GM18505 (cell line): ENCODE results near the gene APBB2.
A peak's percentile ranks its signal among the peaks of the same experiment; 100 is the strongest.

Experiments
- ATAC-seq: cut with Tn5 transposase; IDR thresholded peaks from one replicate; pipeline ENCODE4 v1.9.1; 2021; ENCODE audit not compliant: unreplicated experiment
- POLR2A ChIP-seq: IDR thresholded peaks from 4 replicates; pipeline ENCODE4 v1.6.1; 2011; ENCODE audit warnings: borderline replicate concordance; ENCODE audit not compliant: insufficient read depth, insufficient read length; ENCODE audit errors: extremely low read depth

The APBB2 gene

DNA sequence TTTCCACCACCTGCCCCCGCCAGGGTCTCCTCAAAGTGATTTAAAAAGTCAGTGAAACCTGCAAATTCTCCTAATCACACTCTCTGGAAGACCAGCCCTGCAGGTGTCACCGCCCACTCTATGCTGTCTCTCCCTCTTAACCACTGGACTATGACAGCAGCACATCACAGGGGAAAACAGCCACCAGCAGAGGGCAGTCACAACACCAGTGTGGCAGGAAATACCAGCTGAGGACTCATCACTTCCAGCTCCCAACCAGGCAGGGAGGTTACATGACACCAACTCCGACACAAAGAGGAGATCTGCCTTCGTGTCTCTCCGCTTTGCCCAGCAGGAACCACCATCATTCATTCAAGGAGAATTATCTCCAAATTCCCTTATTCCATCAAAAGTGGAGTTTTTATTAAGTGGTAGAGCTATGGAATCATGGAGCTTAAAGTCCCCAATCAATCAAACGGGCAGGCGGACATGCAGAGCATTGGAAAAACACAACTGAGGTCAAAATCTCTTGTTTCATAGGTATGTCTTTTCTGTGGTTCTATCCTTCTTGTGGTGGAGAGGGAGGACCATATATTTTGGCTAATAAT is 373.3 kb downstream of the APBB2 start:
- no peak for TF ChIP-seq POLR2A
- ATAC-seq: peak; percentile 74

DNA sequence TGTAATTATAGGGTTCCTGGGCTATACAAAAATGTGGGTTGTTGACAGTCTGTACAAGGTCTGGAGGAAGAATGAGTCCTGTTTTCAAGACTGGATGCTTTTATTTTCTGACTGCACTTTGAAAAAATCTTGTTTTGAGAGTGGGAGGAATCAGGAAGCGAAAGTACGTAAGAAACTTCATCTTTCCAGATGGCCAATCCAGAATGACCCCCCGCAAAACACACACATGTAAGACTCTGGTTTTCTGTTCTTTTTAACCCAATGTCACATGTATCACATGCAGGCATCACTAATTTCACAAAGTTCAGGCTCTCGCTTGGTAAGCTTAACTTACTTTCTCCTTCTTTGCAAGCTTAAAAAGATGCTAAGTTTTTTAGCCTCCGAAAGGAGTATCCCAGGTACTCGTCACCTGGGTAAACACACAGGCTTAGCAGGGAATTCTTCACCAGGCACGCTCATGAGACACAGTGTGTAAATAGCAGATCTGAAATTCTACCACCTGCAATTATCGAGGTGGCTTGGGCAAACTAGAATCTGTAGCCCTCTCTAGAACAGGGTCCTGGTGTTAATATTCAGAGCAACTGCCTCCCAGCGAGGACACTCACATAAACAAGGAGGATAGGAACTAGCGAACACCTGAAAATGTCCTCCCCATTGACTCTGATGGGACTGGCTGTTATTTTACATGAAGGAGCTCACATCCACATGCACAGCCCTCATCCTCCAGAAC is 373.9 kb downstream of the APBB2 start:
- ATAC-seq: peak; percentile 42
- no peak for TF ChIP-seq POLR2A

DNA sequence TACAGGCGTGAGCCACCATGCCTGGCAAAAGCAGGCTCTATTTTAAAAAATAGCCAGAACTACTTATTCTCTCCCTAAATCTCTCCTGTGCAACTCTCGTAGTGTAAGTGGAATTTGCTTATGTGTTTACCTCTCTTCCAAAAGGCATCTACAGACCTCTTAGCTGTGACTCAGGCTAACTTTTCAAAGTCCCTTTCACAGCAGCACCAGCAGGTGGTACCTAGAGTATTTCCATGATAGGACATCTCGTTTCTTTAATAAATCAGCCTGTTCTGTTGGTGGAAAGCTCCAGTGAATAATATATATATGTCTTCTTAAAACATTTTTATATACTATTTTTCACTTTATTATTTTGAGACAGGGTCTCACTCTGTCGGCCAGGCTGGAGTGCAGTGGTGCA is 375.6 kb downstream of the APBB2 start:
- ATAC-seq: no peak
- TF ChIP-seq POLR2A: no peak

DNA sequence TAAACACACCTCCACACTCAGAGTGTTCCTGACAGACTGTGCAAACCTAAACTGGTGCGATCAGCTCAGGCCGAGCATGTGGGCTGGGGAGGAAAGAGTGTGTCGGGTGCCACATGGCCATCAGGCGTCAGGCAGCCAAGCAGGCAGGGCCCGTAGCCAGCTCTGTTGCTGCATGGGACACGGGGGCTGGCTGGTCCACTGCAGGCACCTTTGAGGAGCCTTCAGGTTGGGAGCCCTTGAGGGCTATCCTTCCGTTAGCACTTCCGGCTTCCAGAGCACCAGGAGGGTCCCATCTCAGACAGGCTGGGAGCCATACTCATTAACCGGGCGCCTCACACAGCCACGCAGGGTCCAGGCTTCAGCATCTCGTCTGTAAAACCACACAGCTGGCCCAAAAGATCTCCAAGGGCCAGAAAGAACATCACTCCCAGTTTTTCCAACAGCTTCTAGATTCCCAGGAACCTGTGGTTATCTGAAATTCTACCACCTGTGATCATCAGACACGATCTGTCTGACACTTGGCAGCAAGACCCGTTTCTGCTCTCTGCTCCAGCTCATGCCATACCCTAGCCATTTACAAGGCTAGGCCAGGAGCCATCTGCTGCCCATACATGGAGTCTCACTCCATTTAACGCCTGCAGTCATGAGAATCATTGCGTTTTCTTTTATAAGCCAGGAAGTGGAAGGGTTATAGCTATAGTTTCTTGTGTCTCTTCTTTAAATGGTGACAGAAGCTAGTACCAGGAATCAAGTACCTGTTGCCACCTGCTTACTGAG is 377.1 kb downstream of the APBB2 start:
- TF ChIP-seq POLR2A: no peak
- ATAC-seq: no peak

DNA sequence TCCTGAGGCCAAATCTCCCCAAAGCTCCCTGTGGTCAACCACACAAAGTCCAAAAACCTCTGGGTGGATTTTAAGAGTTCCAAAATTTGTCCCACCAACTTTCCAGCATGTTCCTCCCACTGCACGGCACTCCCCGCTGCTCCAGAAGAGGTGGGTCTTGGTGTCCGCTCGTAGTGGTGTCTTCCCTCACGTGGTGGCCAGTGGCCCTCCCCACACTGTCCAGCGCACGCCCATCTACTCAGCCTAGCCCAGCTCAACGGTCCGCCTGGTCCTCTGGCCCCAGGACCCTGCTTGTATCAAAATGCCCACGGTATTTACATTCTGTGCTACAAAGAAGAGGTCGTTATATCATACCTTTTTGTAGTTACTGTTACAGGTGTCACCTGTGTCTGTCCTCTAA is 381.1 kb downstream of the APBB2 start:
- no peak for ATAC-seq

DNA sequence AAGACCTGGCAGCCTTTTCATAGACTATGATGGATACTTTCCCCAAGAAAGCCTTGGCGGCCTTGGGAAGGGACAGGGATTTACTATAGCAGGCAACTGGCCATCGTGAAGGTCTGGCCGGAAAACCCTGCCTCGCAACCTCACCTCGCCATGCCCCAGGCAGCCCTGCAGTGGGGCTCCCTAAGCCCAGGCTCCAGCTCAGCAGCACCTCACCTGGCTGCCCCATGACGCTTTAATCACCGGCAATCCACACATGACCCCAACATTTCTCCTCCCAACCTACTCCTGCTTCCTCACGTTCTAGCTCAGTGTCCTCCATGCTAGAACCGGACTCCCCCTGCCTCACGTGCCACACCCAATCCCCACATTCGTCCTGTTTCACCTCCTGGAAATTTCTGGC is 382.2 kb downstream of the APBB2 start:
- no peak for ATAC-seq
- no peak for TF ChIP-seq POLR2A

More for the DNA sequence above, 381.1 kb downstream of the APBB2 start:
- no peak for TF ChIP-seq POLR2A

DNA sequence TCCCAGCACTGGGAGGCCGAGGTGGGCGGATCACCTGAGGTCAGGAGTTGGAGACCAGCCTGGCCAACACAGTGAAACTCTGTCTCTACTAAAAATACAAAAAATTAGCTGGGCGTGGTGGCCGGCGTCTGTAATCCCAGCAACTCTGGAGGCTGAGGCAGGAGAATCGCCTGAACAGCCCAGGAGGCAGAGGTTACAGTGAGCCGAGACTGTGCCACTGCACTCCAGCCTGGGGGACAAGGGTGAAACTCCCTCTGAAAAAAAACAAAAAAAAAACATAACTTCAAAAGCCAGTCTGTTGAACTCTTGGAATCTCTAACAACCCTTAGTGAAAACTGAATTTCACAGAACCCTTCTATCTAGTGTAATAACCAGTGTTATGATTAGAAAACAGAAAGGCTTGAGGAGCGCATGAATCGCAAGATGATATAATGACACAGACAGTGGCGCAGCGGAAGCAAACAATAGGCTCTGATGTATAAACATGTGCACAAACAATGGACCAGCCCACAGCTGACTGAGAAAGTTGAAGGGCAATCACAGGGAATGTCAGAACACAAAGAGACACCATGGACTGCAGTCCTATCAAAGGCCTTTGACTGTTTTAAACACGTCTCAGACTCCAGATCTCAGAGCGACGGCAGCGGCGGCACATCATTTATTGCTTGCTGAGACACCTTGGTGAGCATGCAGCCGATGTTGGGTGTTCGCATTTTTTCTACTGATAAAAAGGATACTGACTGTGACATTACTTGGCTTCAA is 383.0 kb downstream of the APBB2 start:
- no peak for TF ChIP-seq POLR2A
- ATAC-seq: no peak

DNA sequence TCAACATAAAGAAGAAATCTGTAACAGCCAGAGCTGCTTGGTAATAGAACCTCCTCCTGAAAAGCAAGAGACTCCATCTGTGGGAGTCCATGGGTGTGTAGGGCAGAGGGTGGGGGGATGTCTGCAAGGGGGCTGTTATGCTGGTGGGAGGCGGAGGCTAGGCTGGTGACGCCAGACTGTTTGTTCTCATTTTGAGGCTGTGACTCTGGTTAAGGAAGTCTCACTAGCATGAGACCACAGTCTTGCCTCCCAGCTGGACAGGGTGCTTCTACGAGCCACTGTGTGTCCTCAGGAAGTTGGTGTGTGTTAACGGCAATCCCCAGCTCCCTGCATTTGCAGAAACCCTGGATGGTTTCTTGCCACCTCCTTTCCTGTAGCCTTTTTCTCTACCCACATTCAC is 384.8 kb downstream of the APBB2 start:
- no peak for ATAC-seq
- no peak for TF ChIP-seq POLR2A

DNA sequence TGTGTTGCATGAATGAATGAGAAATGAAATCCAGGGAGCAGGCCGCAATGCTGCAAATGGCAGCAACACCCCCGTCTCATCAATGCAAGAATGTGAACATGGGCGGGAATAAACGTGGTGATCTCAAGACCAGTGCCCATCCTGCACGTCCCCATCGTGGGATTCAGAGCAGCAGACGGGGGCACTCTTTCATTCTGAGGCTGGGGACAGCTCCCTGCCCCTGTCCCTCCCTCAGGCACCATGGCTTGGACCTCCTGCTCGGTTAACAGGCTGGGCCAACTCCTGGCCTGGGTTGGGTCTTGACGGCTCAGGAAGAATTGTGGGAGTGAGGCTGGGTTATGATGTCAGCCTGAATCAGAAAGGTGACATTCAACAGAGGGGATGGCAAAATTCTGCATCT is 385.7 kb downstream of the APBB2 start:
- no peak for TF ChIP-seq POLR2A

DNA sequence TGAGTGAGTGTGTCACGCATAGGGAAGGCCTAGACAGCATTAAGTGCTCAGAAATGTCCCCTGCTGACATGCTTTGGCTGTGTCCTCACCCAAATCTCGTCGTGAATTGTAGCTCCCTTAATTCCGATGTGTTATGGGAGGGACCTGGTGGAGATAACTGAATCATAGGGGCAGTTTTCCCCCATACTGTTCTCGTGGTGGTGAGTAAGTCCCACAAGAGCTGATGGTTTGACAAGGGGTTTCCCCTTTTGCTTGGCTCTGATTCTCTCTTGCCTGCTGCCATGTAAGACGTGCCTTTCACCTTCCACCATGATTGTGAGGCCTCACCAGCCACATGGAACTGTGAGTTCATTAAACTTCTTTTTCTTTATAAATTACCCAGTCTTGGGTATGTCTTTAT is 386.6 kb downstream of the APBB2 start:
- no peak for TF ChIP-seq POLR2A
- ATAC-seq: no peak

More for the DNA sequence above, 385.7 kb downstream of the APBB2 start:
- no peak for ATAC-seq

DNA sequence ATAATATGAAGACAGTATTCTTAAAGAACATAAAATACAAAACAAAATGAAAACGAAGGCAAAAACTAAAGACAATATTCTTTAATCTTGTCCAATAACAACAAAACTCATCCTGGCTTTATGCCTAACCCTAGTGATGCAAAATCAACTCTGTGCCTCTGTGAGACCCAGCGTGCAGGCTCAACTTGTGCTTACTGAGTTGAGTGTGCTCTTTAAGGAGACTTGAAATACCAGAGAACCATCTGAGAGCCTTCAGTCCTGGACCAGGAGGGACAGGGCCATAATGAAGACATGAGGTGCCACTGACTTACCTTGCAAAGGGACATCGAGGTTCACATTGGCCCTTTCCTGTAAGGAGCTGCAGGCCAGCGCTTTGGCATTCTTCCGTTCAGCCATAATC is 387.5 kb downstream of the APBB2 start:
- no peak for TF ChIP-seq POLR2A
- no peak for ATAC-seq

DNA sequence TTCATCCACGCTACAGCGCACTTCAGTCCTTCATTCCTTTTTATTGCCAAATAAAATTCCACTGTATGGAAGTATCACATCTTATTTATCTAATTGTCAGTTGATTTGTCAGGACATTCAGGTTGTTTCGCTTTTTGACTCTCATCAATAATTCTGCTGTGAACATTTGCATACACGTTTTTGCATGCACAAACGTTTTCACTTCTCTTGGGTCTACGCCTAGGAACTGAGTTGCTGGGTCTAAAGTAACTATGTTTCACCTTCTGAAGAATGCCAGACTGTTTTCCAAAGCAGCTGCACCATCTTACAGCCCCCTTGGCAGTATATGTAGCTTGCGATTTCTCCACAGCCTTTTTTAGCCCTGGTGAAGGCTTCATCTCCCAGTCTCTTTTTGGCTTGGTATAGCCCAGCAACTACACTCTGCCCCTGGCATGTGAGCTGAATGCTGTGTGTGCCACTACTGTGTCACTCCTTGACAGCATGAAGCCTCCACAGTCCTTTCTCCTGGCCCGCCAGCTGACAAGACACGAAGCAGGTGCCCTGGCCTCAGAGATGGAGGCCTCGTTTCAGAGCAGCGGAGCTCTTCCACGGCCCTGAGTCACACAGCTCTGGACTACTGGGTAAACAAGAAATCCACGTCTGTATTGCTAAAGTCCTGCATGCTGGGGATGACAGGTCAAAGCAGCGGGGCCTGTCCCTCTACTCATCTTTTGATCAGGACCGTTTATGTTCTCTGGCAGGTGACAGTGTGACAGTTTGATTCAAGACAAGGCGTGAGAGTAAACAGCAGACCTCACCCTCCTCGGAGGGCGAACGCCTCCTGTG is 389.1 kb downstream of the APBB2 start:
- TF ChIP-seq POLR2A: no peak
- ATAC-seq: no peak
